Activated CD4-positive, alpha-beta T cell treated with anti-CD3 and anti-CD28 coated beads, Interleukin-2, amount 10 ng/mL, durations not matched to agents 7 days and 5 days (primary cell): ENCODE results near the gene CRAMP1. TPM values are rescaled to one million over a fixed set of nuclear protein-coding genes. Genes with fewer than 3 reads are reported as not detected.

ENCODE experiments used
- CTCF ChIA-PET: fragments of 350-600 bp; sonication (Branson Sonifier 250); formaldehyde crosslinking; loops from one replicate; lab custom pipeline; 2021; ENCODE audit warnings: antibody characterized with exemption; lab: Charles Lee
- POLR2A ChIA-PET: fragments of 350-600 bp; sonication (Branson Sonifier 250); formaldehyde crosslinking; loops from one replicate; lab custom pipeline; 2021; ENCODE audit warnings: antibody characterized with exemption; lab: Charles Lee
- DNase-seq: peaks from one replicate; pipeline ENCODE4 v3.0.0-alpha.2; 2020
- H3K27ac Mint-ChIP-seq: one replicate; pipeline ENCODE4 v1.8.0; 2021; ENCODE audit warnings: mild to moderate bottlenecking, moderate library complexity, mixed read lengths
- H3K27me3 Mint-ChIP-seq: one replicate; pipeline ENCODE4 v1.8.0; 2021; ENCODE audit warnings: mixed read lengths
- H3K36me3 Mint-ChIP-seq: one replicate; pipeline ENCODE4 v1.8.0; 2021; ENCODE audit warnings: low read depth, mixed read lengths
- H3K4me1 Mint-ChIP-seq: one replicate; pipeline ENCODE4 v1.8.0; 2021; ENCODE audit warnings: mixed read lengths
- H3K4me3 Mint-ChIP-seq: one replicate; pipeline ENCODE4 v1.8.0; 2021; ENCODE audit warnings: mild to moderate bottlenecking, moderate library complexity, mixed read lengths
- H3K9me3 Mint-ChIP-seq: one replicate; pipeline ENCODE4 v1.8.0; 2021; ENCODE audit warnings: mixed read lengths
- total RNA-seq, 2 experiments: library from RNA; stranded (reverse); gene quantifications; one replicate each; pipeline ENCODE4 v1.2.3, GENCODE V29; 2021

Gene CRAMP1
- total RNA-seq, 2 experiments from 2014 or later = 25.6 to 27.4 TPM

DNA sequence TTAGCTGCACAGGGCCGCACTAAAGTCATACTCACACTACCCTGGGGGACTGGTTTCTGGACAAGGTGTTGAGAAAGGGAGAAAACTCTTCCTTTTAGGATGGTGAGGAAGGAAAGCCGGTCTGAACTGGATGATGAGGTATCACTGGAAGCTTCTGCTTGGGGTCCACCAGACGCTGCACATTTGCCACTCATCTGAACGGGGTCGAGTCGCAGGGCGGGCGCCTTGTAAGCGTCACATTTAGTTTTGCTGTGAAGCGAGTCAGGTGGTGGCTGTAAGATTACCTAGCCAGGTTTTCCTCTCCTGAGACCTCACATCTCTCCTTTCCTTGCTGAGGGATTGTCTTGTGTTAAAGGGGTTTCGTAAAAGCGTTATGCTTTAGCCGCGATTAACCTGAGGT is 68.2 kb downstream of the CRAMP1 start:
- no peak overlapping the region for H3K27ac Mint-ChIP-seq
- peaks cover 46% of the 10 kb centered on the region for H3K4me1 Mint-ChIP-seq
- POLR2A ChIA-PET = no interaction called here
- no peaks in the 10 kb centered on the region for H3K27me3 Mint-ChIP-seq
- no peaks in the 10 kb centered on the region for H3K9me3 Mint-ChIP-seq
- DNase-seq = no peak
- peak overlapping the region; percentile 16 for H3K4me3 Mint-ChIP-seq
- H3K36me3 Mint-ChIP-seq = peaks cover 14% of the 10 kb centered on the region
- CTCF ChIA-PET = interaction anchor here (1.2 to 3.1 kb wide), 2 partner anchors 26 to 43 kb away, joined by 3 to 13 read pairs; partner anchors contain the start of gene MAPK8IP3

DNA sequence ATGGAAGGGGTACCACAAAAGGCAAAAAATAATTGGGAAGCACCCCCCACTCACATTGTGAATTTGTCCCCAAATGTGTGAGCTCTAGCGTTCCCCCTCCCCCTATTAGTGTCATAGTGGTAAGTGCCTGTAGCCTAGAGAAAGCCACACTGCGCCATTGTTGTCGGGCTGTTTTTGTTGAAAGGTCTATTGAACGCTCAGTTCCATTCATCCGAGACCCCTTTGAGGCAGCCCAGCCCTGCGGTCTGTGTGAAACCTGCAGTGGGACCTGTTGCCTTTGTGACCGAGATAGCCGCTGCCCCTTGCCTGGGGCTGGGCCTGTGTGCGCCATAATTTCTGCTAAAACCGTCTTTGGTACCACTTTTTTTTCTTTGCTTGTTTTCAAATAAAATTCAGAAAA is 68.9 kb downstream of the CRAMP1 start:
- Mint-ChIP-seq H3K36me3 (peaks cover 16% of the 10 kb centered on the region), H3K27me3 (no peaks in the 10 kb centered on the region), H3K9me3 (no peaks in the 10 kb centered on the region), H3K27ac (no peak overlapping the region), H3K4me1 (peaks cover 46% of the 10 kb centered on the region), H3K4me3 (no peak overlapping the region)
- no peak for DNase-seq
- ChIA-PET CTCF (interaction anchor here (1.2 kb wide), 1 partner anchor 43 kb away, joined by 3 read pairs; no protein-coding TSS in a partner anchor), POLR2A (no interaction called here)

DNA sequence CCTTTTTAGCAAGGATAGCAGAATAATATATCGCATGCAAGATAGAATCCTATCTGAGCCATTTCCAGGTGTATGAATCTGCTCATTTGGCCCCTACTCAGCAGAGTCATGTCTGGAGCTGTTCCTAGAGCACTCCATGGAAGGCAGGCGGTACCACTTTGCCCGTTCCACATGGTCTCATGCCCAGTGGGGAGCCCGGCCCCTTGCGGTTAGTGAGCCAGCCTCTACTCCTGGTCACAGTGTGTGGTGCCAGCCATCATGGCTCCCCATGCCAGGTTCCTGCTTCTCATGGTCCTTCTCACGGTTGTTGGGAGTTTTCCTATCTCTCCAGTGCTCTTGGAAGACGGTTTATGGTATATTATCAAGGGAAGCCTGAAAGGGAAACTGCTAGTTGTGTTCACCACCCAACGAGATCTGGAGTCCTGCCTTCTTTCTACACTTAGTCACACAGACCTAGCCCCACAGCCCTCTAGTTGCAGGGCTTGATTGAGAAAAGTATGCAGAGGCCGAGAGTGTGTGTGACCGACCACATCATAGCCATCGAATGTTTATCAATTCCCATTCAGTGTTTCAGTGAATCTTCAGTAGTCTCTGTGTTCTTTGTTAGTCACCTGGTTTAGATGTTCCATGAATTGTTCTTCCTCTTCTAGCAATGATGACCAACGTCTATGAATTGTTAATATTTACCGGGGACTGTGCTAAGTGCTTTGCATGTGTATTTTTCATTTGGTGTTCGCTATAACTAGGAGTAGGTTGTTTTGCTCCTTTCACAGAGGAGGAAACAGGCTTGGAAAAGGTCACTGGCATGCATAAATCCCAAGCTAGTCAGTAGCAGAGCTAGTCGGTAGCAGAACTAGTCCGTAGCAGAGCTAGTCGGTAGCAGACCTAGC is 75.5 kb downstream of the CRAMP1 start:
- ChIA-PET POLR2A (no interaction called here), CTCF (interaction anchor here (1.2 kb wide), 1 partner anchor 18 kb away, joined by 3 read pairs; the partner anchor contains the start of gene MAPK8IP3)
- H3K4me3 Mint-ChIP-seq = no peak overlapping the region
- no peaks in the 10 kb centered on the region for H3K27me3 Mint-ChIP-seq
- H3K4me1 Mint-ChIP-seq = peaks cover 7% of the 10 kb centered on the region
- no peak overlapping the region for H3K27ac Mint-ChIP-seq
- peaks cover 28% of the 10 kb centered on the region for H3K36me3 Mint-ChIP-seq
- no peak for DNase-seq
- H3K9me3 Mint-ChIP-seq = no peaks in the 10 kb centered on the region

DNA sequence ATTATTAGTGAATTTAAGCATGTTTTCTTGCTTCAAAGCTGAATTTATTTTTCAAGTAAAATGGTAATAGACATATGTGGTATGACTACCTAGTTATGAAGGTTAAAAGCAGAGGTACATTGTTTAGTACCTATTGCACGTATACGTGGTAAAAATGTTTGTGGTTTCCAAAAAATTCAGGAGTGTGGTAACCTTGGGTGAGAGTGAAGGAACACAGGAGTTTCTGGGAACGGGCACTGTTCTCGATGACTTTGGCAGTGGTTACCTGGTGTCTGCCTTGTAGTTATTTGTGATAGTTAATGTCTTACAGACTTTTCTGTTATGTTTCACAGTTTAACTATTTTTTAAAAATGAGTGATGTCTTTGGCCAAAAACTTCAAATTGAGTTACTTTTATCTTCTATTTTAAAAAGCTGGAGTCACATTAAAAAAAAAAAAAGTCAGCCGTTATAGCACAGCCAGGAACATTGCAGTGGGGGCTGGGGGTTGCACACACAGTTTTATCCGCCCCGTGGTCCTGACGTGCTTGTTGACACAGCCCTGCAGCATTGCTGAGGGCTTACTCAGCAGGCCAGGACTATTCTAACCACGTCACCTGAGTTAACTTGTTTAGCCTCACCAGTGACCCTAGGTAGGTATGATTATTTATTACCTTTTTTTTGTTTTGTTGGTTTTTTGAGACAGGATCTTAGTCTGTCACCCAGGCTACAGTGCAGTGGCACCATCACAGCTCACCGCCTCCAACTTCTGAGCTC is 76.8 kb downstream of the CRAMP1 start:
- POLR2A ChIA-PET = no interaction called here
- DNase-seq = no peak
- peaks cover 4% of the 10 kb centered on the region for H3K4me1 Mint-ChIP-seq
- no peak overlapping the region for H3K4me3 Mint-ChIP-seq
- CTCF ChIA-PET = interaction anchor here (3.9 kb wide), 1 partner anchor 17 kb away, joined by 20 read pairs; the partner anchor contains the start of gene MAPK8IP3
- peaks cover 31% of the 10 kb centered on the region for H3K36me3 Mint-ChIP-seq
- H3K9me3 Mint-ChIP-seq = no peaks in the 10 kb centered on the region
- H3K27ac Mint-ChIP-seq = no peak overlapping the region
- no peaks in the 10 kb centered on the region for H3K27me3 Mint-ChIP-seq

DNA sequence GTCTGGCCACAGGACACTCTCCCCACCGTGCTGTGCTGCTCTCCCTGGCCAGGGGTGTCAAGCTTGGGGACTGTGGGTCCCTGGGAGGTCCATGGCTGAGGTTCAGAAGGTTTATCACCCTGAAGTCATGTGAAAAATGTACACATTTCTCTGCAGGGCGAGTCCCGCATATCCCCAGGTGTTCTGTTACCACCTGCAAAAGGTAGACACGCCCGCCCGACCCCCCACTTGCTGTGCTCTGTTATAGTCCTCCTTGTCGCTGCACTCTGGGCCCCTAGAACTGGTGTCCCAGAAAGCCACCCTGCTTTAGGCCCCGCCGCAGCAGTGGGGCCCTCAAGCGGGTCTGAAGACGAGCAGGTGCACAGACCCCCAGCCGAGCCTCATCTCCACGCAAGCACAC is 77.7 kb downstream of the CRAMP1 start:
- ChIA-PET CTCF (interaction anchor here (3.9 kb wide), 1 partner anchor 16 kb away, joined by 20 read pairs; the partner anchor contains the start of gene MAPK8IP3), POLR2A (no interaction called here)
- no peaks in the 10 kb centered on the region for H3K27me3 Mint-ChIP-seq
- no peak overlapping the region for H3K4me3 Mint-ChIP-seq
- H3K9me3 Mint-ChIP-seq = no peaks in the 10 kb centered on the region
- peaks cover 4% of the 10 kb centered on the region for H3K4me1 Mint-ChIP-seq
- peak overlapping the region; percentile 31 for H3K27ac Mint-ChIP-seq
- peaks cover 33% of the 10 kb centered on the region for H3K36me3 Mint-ChIP-seq
- no peak for DNase-seq

DNA sequence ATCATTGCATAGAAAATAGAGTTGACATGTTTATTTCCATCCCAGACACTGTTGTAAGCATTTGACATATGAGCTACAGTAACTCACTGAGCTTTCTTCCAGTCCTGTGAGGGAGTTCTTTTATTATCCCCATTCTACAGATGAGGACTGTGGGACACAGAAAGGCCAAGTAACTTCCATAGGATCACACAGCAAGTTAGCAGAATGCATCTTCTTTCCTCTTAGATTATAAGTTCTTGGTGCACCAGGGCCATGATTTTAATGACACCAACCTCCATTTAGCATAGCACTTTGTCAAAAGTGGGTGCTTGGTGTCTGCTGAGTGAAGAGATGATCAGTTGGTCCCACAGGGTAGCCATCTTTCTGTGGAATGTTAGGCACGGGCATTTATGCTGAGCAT is 78.7 kb downstream of the CRAMP1 start:
- Mint-ChIP-seq H3K27me3 (no peaks in the 10 kb centered on the region), H3K9me3 (no peaks in the 10 kb centered on the region), H3K4me1 (peaks cover 4% of the 10 kb centered on the region), H3K36me3 (peaks cover 32% of the 10 kb centered on the region), H3K27ac (no peak overlapping the region), H3K4me3 (no peak overlapping the region)
- DNase-seq = no peak
- CTCF ChIA-PET = interaction anchor here (3.9 kb wide), 1 partner anchor 15 kb away, joined by 20 read pairs; the partner anchor contains the start of gene MAPK8IP3
- POLR2A ChIA-PET = no interaction called here

DNA sequence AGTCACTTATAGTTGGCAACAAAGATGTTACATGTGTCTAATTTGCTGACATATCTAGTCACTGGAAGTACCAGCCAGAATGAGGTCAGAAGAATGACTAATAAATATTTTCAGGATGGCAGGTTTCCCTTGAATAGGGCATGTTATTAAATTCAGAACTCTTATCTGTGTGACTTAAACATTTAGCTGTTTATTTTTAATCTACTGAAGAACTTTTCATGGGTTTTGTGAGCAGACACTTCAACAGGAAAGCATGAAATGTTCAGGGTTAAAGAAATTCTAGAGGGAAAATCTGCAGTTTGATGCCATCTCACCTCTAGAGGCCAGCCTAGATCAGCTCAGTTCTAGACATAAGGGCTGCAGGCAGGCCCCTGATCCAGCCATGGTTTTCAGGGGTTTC is 79.1 kb downstream of the CRAMP1 start:
- ChIA-PET CTCF (interaction anchor here (3.9 kb wide), 1 partner anchor 15 kb away, joined by 20 read pairs; the partner anchor contains the start of gene MAPK8IP3), POLR2A (no interaction called here)
- Mint-ChIP-seq H3K4me1 (peaks cover 4% of the 10 kb centered on the region), H3K27ac (no peak overlapping the region), H3K27me3 (no peaks in the 10 kb centered on the region), H3K36me3 (peaks cover 30% of the 10 kb centered on the region), H3K4me3 (no peak overlapping the region), H3K9me3 (no peaks in the 10 kb centered on the region)
- no peak for DNase-seq

DNA sequence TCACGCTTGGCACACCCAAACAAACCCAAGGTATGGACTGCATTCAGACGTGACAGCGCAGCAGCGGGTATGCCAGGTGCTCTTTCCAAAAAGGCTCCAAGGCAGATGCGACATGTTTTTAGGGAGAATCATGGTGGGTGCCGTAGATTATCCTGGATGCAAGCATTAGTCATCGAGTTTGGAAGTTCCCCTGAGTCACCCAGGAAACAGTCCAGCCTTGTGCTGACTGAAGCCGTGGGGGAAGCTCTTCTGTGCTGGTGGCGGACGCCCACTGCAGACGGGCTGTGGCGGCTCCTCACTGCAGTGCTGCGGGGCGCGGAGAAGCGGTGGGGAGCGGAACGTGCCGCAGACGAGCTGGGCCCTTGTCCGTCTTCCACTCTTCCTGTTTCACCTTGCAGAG is 79.8 kb downstream of the CRAMP1 start:
- CTCF ChIA-PET = interaction anchor here (3.9 kb wide), 1 partner anchor 14 kb away, joined by 20 read pairs; the partner anchor contains the start of gene MAPK8IP3
- DNase-seq = no peak
- H3K36me3 Mint-ChIP-seq = peaks cover 33% of the 10 kb centered on the region
- H3K4me1 Mint-ChIP-seq = peaks cover 4% of the 10 kb centered on the region
- no peaks in the 10 kb centered on the region for H3K27me3 Mint-ChIP-seq
- no peak overlapping the region for H3K27ac Mint-ChIP-seq
- H3K4me3 Mint-ChIP-seq = no peak overlapping the region
- POLR2A ChIA-PET = no interaction called here
- H3K9me3 Mint-ChIP-seq = no peaks in the 10 kb centered on the region

GRCh38 chr16:1696863-1697262 is 84.7 kb downstream of the CRAMP1 start:
- CTCF ChIA-PET = interaction anchor here (1.6 kb wide), 1 partner anchor 9 kb away, joined by 14 read pairs; the partner anchor contains the start of gene MAPK8IP3
- DNase-seq = no peak
- Mint-ChIP-seq H3K27me3 (no peaks in the 10 kb centered on the region), H3K4me3 (no peak overlapping the region), H3K36me3 (peaks cover 39% of the 10 kb centered on the region), H3K9me3 (no peaks in the 10 kb centered on the region), H3K4me1 (no peaks in the 10 kb centered on the region), H3K27ac (no peak overlapping the region)
- POLR2A ChIA-PET = no interaction called here

DNA sequence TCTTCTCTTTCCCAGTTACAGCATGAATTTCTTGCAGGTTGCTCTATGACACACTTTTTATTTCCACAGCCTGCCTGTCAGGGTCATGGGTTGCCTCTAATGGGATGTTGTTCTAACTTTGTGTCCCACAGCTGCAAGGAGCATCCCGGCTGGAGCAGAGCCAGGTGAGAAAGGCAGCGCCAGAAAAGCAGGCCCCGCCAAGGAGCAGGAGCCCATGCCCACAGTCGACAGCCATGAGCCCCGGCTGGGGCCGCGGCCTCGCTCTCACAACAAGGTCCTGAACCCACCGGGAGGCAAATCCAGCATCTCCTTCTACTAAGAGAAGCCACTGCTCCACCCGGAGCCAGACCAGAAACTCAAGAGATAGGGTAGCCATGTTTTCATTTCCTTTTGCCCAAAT is 86.5 kb downstream of the CRAMP1 start:
- H3K36me3 Mint-ChIP-seq = peaks cover 39% of the 10 kb centered on the region

DNA sequence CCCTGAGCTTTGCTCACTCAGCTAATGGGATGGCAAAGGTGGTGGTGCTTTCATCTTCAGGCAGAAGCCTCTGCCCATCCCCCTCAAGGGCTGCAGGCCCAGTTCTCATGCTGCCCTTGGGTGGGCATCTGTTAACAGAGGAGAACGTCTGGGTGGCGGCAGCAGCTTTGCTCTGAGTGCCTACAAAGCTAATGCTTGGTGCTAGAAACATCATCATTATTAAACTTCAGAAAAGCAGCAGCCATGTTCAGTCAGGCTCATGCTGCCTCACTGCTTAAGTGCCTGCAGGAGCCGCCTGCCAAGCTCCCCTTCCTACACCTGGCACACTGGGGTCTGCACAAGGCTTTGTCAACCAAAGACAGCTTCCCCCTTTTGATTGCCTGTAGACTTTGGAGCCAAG is 88.1 kb downstream of the CRAMP1 start:
- Mint-ChIP-seq H3K4me3 (no peak overlapping the region), H3K9me3 (no peaks in the 10 kb centered on the region), H3K4me1 (peaks cover 10% of the 10 kb centered on the region), H3K36me3 (peaks cover 34% of the 10 kb centered on the region), H3K27ac (no peak overlapping the region), H3K27me3 (no peaks in the 10 kb centered on the region)
- CTCF ChIA-PET = interaction anchor here (0.8 to 1.0 kb wide), 3 partner anchors 8 to 83 kb away, joined by 3 to 4 read pairs (median 4); partner anchors contain the start of genes NUBP2 and SPSB3
- POLR2A ChIA-PET = no interaction called here
- DNase-seq = no peak

More for the DNA sequence above, 86.5 kb downstream of the CRAMP1 start:
- DNase-seq = no peak
- Mint-ChIP-seq H3K4me1 (no peaks in the 10 kb centered on the region), H3K27me3 (no peaks in the 10 kb centered on the region), H3K4me3 (no peak overlapping the region), H3K27ac (no peak overlapping the region), H3K9me3 (no peaks in the 10 kb centered on the region)
- POLR2A ChIA-PET = no interaction called here
- CTCF ChIA-PET = no interaction called here

GRCh38 chr16:1701216-1701878 is 89.2 kb downstream of the CRAMP1 start:
- H3K27ac Mint-ChIP-seq = peak overlapping the region; percentile 26
- CTCF ChIA-PET = interaction anchor here (0.6 to 1.0 kb wide), 2 partner anchors 25 to 49 kb away, joined by 3 read pairs; no protein-coding TSS in a partner anchor

More at GRCh38 chr16:1701216-1701878, 89.2 kb downstream of the CRAMP1 start:
- Mint-ChIP-seq H3K4me3 (no peak overlapping the region), H3K36me3 (peaks cover 33% of the 10 kb centered on the region), H3K4me1 (peaks cover 14% of the 10 kb centered on the region), H3K27me3 (no peaks in the 10 kb centered on the region), H3K9me3 (no peaks in the 10 kb centered on the region)
- POLR2A ChIA-PET = no interaction called here
- DNase-seq = no peak
